NK-92 (cell line): ENCODE data around the gene PPP1R12B.
"Not testable (repeated sequence)": the region's sequence is repeated elsewhere in the genome, so short reads cannot be mapped to it uniquely, and the experiment has no call there.

Source experiments
- DNase-seq: peaks from one replicate; lab custom pipeline; 2025; ENCODE audit not compliant: unreplicated experiment; lab: John Stamatoyannopoulos, UW

Gene PPP1R12B

DNA sequence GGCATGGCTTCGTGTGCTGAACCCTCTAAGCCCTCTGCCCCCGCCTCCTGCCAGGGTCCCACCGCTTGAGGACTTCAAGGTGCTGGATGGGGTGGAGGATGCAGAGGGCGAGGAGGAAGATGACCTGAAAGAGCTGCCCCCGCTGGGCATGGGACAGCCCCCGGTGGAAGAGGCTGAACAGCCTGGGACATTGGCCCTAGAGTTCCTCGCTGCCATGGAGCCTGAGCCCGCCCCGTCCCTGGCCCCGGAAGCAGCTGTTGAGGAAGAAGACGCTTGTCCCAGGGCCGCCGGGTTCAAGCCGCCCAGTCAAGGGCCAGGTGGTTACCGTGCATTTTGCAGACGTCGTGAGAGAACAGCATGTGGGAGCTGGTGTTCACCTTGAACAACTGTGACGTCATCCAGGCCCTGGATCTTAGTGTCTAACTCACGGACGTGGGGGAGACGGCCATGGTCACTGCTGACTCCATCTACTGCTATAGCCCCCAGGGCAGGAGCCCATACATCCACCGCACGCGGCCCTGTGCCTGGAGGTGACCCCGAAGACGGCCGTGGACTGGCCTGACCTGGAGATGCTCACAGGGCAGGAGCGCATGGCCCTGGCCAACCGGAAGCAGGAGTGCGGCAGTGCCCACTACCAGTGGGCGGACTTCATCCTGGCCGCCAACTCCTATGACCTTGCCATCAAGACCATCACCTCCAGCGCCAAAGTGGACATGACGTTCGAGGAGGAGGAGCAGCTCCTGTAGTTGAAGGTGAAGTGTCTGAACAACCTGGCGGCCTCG lies 90.1 kb downstream of the PPP1R12B start:
- DNase-seq = no peak

DNA sequence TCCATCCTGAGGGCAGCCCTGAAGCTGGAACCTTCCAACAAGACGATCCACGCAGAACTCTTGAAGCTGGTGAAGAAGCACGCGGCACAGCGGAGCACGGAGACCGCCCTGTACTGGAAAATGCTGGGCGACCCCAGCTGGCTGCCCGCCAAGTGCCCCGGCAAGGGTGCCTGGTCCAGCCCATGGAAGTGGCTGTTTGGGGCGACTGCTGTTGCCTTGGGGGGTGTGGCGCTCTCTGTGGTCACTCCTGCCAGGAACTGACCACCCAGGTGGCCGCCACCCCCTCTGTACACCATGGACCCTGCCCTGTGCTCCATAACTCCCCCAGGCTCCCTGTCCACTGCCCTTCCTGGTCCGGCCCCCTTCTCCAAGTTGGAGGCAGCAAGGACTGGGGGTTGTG lies 90.8 kb downstream of the PPP1R12B start:
- DNase-seq = no peak

DNA sequence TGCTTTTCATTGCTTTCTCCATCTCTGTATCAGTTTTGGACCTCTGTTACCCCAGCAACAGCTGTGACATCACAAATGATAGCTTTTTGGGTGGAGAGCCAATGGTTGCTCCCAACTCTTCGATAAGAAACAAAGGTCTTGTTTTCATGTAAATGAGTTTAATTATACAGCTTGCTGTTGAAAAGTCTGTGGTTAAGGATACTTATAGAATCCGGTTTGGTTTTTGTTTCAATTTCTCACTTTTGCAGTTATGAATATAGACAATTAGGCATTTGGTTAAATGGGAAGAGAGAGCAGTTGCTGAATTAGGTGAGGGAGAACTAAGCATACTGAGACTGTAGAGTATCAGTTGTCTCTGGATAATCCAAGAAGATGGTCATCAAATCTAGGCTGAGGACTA lies 99.6 kb downstream of the PPP1R12B start:
- DNase-seq = not testable (repeated sequence)

DNA sequence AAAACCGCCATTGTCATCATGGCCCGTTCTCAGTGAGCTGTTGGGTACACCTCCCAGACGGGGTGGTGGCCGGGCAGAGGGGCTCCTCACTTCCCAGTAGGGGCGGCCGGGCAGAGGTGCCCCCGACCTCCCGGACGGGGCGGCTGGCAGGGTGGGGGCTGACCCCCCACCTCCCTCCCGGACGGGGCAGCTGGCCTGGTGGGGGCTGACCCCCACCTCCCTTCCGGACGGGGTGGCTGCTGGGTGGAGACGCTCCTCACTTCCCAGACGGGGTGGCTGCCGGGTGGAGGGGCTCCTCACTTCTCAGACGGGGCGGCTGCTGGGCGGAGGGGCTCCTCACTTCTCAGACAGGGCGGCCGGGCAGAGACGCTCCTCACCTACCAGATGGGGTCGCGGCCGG lies 103.1 kb downstream of the PPP1R12B start:
- DNase-seq = not testable (repeated sequence)

DNA sequence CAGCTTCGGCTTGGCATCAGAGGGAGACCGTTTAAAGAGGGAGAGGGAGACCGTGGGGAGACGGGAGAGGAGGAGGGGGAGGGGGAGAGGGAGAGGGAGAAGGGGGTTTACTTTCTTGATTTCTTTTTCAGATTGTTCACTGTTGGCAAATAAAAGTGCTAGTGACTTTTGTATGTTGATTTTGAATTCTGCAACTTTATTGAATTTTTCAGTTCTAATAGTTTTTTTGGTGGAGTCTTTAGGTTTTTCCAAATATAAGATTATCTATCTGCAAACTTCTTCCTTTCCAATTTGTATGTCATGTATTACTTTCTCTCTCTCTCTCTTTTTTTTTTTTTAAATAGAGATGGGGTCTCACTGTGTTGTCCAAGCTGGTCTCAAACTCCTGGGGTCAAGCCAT lies 104.0 kb downstream of the PPP1R12B start:
- no peak for DNase-seq

DNA sequence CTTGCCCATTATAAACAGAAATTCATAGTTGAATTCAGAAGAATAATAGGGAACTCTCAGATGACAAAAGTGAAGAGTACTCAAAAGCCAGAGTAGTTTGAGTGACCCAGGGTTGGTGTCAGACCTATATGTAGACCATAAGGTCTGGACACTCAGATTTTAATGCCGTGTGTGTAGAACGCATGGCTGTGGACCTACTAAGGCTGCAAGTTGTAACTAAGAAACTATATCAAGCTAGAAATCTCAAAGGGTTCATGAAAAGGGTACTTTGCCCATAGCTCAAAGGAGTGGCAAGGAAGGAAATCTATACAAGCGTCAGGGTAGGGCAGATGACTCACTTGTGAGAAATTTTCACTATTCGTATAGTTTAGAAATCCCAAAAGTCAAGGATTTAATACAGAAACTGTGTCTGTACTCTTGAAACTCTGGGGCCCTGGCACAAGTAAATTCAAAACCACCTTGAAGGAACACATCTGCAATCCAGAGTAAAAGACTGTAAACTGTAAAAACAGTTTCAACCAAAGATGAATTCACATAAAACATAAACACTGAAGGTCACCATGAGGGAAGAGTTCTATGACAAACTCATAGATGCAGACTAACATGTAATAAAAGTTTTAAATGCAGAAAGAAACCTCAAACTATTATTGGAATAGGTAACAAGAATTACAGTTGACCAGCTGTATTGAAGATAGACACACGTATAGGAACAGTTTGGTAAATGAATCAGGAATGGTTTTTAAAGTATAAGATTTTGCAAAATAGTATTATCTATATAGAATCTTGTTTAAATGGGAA lies 108.1 kb downstream of the PPP1R12B start:
- DNase-seq = not testable (repeated sequence)

DNA sequence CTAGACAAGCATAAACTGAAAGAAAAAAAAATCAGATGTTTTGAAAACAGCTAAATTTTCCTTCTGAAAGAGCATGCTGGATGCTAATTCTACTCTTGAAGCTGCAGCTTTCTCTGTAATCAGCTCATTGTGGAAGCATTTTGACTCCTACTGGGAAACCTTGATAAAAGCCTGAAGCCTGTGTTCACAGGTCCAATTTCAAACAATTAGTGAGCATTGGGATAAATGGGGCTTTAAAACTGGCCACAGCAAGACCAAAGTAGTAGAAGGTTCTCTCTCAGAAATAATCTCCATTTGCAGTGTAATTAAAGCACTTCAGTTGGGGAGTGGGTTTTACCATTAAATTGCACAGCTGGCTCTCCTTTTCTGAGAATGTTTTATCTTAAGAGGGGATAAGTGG lies 110.2 kb downstream of the PPP1R12B start:
- DNase-seq = not testable (repeated sequence)

DNA sequence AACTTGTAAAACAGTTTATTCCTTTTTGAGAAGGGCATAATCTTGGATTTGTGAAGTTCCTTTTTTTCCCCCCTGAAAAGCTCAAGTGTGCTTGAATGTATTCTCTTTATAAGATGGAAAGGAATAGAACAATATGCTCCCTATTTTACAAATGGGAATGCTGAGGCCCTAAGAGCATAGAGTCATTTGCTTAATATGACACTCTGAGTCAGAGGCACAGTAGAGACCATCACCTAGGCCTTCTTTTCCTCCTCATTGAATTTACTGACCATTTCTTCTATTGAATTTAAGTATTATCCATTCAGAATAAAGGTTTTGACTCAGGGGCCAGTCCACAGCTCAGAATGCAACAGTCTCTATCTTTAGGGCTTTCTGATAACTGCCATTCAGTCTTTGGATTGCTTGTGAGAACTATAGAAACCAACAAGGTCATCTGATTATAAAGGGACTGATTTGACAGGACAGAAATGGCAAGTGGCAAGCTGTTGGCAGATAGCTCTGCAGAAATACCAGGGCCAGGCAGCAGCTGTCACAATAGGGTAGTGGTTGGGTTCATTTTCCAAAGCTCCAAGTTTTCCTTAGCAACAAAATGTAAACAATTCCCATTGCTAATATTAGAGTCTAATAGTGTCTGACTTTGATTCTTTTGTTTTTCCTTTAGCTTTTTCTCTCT lies 111.1 kb downstream of the PPP1R12B start:
- not testable (repeated sequence) for DNase-seq

DNA sequence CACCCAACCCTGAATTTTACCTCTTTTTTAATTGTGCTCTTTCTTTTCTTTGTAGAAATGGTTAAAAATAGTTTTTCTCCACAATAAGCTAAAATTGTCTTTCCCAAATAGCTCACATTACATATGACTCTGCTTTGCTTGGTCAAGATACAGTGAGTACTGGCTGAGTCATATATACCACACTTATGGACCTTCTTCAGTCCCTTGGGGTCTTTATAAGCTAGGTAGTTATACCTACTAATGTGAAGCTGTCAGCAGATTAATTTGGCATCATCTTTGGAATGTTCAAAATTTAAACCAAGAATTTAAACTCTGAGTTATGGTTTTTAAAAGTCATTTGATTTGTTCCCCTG lies 111.6 kb downstream of the PPP1R12B start:
- DNase-seq = not testable (repeated sequence)

DNA sequence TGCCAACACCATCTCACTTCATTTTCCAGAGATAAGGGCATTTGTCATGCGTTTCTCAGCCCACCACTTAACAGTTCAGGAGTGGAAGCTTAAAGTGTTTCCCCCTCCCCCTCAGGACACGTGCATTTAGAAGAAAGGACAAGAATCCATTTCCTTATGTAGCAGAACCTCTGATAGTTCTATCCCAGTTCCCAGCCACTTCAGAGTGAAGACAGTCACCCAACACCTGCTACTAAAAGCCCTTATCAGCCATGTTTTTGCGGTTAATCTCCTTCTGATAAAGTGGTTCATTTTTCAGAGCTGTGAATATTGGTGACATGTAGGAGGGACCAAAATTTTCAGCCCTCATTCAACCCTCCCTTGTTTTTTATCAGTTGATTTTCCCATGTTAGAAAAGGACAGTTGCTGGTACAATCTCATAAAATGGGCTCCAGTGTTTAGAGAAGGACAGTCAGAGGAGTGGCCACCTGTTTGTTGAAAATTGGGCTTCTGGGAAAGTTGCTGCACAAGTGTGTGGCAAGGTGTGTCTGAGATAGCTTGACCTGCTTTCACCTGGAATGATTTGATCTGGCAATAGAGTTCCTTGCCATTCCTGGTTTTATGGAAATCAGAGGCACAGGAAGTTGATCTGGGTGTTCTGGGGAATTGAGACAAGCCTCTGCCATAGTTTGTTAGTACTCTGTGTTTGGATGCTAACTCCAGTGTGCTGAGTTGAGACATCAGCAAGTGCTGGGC lies 114.0 kb downstream of the PPP1R12B start:
- DNase-seq = no peak

DNA sequence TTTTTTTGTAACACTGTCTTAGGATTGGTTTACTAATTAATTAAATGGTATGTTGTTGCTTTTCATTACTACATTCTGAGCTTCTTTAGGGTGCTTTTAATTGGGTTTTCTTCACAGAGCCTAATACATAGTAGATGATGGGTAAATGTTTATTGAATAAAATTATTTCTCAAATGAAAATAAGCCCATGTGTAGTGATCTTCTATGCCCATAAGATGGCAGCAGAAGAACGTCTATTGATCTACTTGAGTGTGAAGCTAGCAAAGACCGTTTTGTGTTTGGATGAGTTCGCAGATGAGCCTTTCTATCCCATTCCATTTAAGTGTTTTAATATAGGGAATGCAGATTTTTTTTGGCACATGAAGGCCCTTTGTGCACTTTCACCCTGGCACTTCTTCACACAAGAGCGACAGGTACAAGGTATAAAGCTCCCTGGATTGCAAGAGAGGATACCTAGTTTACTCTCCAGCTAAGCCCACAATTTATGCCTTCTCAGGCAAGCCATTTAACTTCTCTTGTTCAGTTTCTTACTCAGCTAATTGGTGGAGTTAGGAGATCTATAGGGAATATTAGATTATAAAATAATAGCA lies 115.7 kb downstream of the PPP1R12B start:
- DNase-seq = not testable (repeated sequence)

DNA sequence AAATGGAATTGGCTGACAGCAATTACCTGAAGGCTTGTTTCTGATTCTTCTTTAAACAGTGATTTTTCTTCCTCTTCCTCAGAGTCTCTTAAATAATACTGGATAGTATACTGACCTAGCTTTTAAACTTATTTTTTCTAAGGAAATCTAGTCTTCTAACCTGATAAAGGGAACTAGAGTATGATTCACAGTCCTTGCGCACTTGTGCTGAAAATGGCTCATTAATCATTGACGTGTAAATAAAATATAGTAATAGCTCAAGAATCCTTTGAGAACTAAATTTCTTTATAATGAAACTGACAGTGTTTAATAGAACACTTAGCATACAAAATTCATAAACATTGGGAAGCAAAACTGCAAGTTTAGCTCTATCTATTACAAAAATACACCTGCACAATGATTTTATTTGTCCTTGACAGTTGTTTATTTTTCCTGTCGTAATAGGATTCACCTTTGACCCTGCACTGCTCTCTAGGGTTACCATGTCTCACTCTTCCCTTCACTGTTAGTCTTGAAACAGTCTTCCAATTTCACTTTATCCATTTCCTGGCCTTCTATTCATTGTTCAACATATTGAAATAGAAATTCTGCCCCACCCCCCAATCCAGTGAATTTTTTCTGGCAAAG lies 117.3 kb downstream of the PPP1R12B start:
- not testable (repeated sequence) for DNase-seq

DNA sequence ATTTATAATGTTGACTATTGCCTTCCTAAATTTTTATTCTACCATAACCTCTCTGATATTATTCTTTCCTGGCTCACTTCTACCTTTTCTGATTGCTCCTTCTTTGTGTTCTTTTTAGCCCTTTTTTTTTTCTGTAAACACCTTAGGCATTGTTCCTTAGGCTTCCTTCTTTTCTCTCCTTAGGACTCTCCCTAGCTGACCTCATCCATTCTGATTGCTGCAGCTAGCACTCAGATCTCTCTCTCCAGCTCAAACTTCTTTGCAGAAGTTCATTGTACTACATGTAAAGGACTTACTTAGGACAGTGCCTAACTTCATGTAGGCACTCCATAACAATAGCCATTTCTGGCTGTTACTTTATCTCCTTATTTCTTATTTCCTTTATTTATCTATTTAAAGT lies 117.8 kb downstream of the PPP1R12B start:
- not testable (repeated sequence) for DNase-seq

DNA sequence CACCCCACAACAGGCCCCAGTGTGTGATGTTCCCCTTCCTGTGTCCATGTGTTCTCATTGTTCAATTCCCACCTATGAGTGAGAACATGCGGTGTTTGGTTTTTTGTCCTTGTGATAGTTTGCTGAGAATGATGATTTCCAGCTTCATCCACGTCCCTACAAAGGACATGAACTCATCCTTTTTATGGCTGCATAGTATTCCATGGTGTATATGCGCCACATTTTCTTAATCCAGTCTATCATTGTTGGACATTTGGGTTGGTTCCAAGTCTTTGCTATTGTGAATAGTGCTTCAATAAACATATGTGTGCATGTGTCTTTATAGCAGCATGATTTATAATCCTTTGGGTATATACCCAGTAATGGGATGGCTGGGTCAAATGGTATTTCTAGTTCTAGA lies 118.9 kb downstream of the PPP1R12B start:
- not testable (repeated sequence) for DNase-seq

DNA sequence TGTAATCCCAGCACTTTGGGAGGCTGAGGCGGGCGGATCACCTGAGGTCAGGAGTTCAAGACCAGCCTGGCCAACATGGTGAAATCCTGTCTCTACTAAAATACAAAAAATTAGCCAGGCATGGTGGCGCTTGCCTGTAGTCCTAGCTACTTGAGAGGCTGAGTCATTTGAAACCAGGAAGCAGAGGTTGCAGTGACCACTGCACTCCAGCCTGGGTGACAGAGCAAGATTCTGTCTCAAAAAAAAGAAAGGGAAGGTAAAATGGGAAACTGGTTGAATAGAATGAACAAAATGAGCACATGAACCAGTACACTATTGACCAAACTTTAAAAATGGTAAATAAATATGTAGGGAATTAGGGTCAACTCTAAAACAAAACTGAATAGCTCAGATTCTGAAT lies 120.2 kb downstream of the PPP1R12B start:
- not testable (repeated sequence) for DNase-seq

DNA sequence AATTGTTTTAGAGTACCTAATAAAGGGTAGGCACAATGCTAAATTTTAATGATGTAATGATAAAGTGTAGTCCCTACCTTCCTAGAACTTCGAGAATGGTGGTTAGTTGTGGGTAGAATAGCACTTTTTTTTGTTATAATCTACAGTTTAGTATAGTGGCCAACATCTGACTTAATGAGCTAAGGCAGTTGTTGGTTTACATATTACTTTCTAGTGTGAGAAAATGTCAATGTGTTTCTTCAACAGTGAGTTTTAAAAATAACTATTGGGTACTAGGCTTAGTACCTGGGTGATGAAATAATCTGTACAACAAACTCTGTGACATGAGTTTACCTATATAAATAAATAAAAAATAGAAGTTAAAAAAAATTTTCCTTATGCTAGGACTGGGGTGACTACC lies 120.6 kb downstream of the PPP1R12B start:
- not testable (repeated sequence) for DNase-seq

DNA sequence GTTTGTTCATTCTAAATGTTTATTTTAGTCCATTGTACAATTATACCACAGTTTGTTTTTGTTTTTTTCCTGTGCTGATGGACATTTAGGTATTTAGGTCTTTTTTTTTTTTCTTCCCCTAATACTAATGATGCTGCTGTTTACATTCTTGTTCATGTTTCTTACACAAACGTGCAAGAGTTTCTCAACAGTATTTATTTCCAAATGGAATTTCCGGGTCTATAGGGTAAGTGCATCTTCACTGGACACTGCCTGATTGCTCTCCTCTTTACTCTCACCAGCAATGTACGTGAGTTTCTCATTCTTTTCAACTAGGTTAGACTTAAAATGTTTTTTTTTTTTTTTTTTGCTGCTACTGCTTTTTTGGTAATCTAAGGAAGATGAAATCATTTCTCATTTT lies 122.7 kb downstream of the PPP1R12B start:
- DNase-seq = no peak

DNA sequence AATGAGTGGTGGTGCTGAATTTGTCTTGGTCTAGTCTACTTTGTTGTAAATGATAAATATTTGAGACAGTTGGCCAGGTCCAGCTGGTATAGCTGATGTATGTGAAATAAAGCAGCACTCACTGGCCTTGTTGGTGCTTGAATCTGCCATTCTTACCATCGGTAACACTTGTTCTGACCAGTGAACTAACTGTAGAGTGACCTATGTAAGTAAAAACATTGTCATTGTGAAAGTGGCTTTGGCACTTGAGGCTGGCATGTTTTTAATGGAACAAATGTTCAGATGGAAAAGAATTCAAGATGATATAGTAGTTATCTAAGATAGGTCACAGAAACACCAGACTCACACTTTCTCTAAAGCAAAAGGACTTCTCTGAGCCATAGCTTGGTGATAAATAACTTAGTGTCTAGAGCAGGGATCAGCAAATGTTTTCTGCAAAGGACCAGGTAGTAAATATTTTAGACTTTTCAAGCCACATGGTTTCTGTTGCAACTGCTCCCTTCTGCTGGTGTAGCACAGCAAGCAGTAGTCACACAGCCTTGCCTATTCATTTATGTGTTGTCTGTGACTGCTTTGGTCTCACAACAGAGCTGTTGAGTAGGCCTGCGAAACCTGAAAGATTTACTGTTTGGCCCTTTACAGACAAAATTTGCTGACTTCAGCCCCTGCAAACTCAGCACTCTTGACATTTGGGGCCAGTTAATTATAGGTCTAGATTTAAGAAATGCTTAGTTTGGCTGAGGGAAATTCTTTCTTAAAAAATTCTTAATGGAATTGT lies 124.0 kb downstream of the PPP1R12B start:
- DNase-seq = not testable (repeated sequence)

DNA sequence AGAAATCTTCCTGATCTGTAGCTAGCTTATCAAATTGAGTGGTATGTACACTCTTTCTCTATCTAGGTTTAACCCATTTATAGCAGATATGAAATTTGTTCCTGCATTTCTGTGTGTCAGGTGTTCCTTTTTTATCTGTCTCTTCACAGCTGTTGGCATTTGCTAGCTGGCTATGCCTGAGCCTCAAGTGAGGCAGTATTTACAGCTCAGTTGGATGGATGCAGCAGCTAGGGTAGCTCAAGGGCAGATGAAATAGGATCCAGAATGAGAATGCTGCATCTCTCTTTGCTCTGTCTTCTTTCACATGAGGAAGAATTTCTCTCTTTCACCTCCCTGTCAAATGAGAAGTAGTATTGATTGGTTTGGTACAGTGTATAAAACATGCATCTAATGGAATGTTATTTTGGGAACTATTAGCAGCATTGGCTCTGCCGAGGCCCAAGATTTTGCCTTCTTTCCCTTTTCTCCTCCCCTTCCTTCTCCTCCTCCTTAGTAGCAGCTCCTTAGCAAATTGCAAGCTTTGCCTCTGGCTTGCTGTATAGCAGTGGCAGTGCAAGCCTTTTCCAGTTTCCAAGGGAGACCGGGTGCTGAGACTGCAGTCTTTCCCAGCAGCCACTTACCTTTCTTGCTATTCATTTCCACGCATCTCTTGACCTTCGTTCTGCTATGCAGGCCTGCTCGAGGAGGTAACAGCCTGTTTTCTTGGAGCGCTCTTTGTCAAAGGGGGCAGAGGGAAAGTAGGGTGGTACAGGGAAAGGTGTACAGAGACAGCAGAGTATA lies 125.0 kb downstream of the PPP1R12B start:
- not testable (repeated sequence) for DNase-seq
